ENCODE results near the gene SH3PXD2A. TPM values are rescaled to one million over a fixed set of nuclear protein-coding genes. Genes with fewer than 3 reads are reported as not detected.
A peak's percentile ranks its signal among the peaks of the same experiment; 100 is the strongest.

Gene SH3PXD2A
- total and polyA plus RNA-seq, 8 donors: 3.9 to 16.4 (median 8.0) TPM

- whole genome bisulfite sequencing, 2 donors: 76 to 83% methylated on average over 4 of the region's 4 CpGs
- H3K27me3 ChIP-seq: no peaks in the 10 kb centered on the region
- TF ChIP-seq CTCF (IDR thresholded peaks at IDR 0.05): no peak
- no peak for ATAC-seq
- H3K27ac ChIP-seq: no peak overlapping the region
- H3K4me3 ChIP-seq: no peak overlapping the region
- intact Hi-C loops (cut with DNase I): loop anchor here in 1 of 3 donors (5.0 kb wide), 1 partner anchor 179 kb away; no protein-coding TSS in a partner anchor
- no peak for FAIRE-seq
- no peaks in the 10 kb centered on the region for H3K36me3 ChIP-seq
- H3K9me3 ChIP-seq: no peaks in the 10 kb centered on the region
- H3K4me1 ChIP-seq: no peaks in the 10 kb centered on the region
- peak in 1 of 6 donors; percentile 19 for DNase-seq
Observed at GRCh38 chr10:103595933-103596726, 259.2 kb downstream of the SH3PXD2A start.

GRCh38 chr10:103593022-103593570 is 262.3 kb downstream of the SH3PXD2A start:
- DNase-seq: no peak
- intact Hi-C loops (cut with DNase I): no loop called here
- TF ChIP-seq CTCF (IDR thresholded peaks at IDR 0.05): peak in 1 of 4 donors; percentile 4
- H3K27ac ChIP-seq: no peak overlapping the region
- H3K9me3 ChIP-seq: no peaks in the 10 kb centered on the region
- 76 to 85% methylated on average over 3 of the region's 3 CpGs for WGBS, 2 donors
- no peak overlapping the region for H3K4me3 ChIP-seq
- H3K36me3 ChIP-seq: no peaks in the 10 kb centered on the region
- no peaks in the 10 kb centered on the region for H3K4me1 ChIP-seq
- ATAC-seq: no peak
- no peak for FAIRE-seq
- H3K27me3 ChIP-seq: no peaks in the 10 kb centered on the region

GRCh38 chr10:103592186-103593021 is 263.0 kb downstream of the SH3PXD2A start:
- Histone ChIP-seq H3K9me3 (no peaks in the 10 kb centered on the region), H3K36me3 (no peaks in the 10 kb centered on the region), H3K4me3 (no peak overlapping the region), H3K27ac (no peak overlapping the region), H3K4me1 (no peaks in the 10 kb centered on the region), H3K27me3 (no peaks in the 10 kb centered on the region)
- ATAC-seq (peak; percentile 76 to 86 (median 78)), DNase-seq (peak in 4 of 6 donors; percentile 33 to 80 (median 58)), FAIRE-seq (no peak)
- WGBS, 2 donors: 78 to 82% methylated on average over 15 of the region's 15 CpGs
- intact Hi-C loops (cut with DNase I): no loop called here
- peak in 3 of 4 donors; percentile 30 to 59 (median 57) for TF ChIP-seq CTCF (IDR thresholded peaks at IDR 0.05)

GRCh38 chr10:103590744-103591291 is 264.6 kb downstream of the SH3PXD2A start:
- no peak for FAIRE-seq
- Histone ChIP-seq H3K9me3 (no peaks in the 10 kb centered on the region), H3K36me3 (peaks cover 0 to 5% (median 0%) of the 10 kb centered on the region in 3 donors), H3K27ac (no peak overlapping the region), H3K4me3 (no peak overlapping the region), H3K27me3 (no peaks in the 10 kb centered on the region), H3K4me1 (no peaks in the 10 kb centered on the region)
- TF ChIP-seq CTCF (IDR thresholded peaks at IDR 0.05): no peak
- DNase-seq: no peak
- WGBS, 2 donors: 86 to 87% methylated on average over 6 of the region's 6 CpGs
- intact Hi-C loops (cut with DNase I): no loop called here
- ATAC-seq: no peak

Data from pancreas (tissue), 10 donors.